Loucy (cell line): ENCODE results near the gene NIPSNAP2.

Experiments
- EZH2phosphoT487 ChIP-seq: fragments of 200-600 bp; IDR thresholded peaks from 2 replicates; pipeline ENCODE4 v1.6.1; 2018; ENCODE audit warnings: antibody characterized with exemption, mild to moderate bottlenecking, moderate library complexity, borderline replicate concordance
- TF ChIP-seq, protein P1 (sequence below): fragments of 200-600 bp; sonication (generic); conservative IDR thresholded peaks from 2 replicates; pipeline ENCODE4 v1.5.1; 2014; ENCODE audit warnings: mild to moderate bottlenecking, antibody characterized with exemption, low read length

DNA sequence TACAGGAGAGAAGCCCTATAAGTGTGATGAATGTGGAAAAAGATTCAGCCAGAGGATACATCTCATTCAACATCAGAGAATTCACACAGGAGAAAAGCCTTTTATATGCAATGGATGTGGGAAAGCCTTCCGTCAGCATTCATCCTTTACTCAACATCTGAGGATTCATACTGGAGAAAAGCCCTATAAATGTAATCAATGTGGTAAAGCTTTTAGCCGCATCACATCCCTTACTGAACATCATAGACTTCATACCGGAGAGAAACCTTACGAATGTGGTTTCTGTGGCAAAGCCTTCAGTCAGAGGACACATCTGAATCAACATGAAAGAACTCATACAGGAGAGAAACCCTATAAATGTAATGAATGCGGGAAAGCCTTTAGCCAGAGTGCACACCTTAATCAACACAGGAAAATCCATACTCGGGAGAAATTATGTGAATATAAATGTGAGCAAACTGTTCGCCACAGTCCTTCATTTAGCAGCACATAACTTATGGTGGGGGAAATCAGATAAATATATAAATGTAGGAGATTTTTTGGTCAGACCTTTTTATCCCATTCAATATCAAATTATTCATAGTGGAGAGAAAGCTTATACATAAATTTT is 24.8 kb upstream of the NIPSNAP2 start:
- TF ChIP-seq, protein P1, sequence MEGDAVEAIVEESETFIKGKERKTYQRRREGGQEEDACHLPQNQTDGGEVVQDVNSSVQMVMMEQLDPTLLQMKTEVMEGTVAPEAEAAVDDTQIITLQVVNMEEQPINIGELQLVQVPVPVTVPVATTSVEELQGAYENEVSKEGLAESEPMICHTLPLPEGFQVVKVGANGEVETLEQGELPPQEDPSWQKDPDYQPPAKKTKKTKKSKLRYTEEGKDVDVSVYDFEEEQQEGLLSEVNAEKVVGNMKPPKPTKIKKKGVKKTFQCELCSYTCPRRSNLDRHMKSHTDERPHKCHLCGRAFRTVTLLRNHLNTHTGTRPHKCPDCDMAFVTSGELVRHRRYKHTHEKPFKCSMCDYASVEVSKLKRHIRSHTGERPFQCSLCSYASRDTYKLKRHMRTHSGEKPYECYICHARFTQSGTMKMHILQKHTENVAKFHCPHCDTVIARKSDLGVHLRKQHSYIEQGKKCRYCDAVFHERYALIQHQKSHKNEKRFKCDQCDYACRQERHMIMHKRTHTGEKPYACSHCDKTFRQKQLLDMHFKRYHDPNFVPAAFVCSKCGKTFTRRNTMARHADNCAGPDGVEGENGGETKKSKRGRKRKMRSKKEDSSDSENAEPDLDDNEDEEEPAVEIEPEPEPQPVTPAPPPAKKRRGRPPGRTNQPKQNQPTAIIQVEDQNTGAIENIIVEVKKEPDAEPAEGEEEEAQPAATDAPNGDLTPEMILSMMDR = no peak
- TF ChIP-seq EZH2phosphoT487 = no peak
